Loucy (cell line): ENCODE data around the gene OSTM1.

Source experiments
- CTCF ChIP-seq: fragments of 200-600 bp; sonication (generic); conservative IDR thresholded peaks from 2 replicates; pipeline ENCODE4 v1.5.1; 2014; ENCODE audit warnings: mild to moderate bottlenecking, antibody characterized with exemption, low read length
- EZH2phosphoT487 ChIP-seq: fragments of 200-600 bp; IDR thresholded peaks from 2 replicates; pipeline ENCODE4 v1.6.1; 2018; ENCODE audit warnings: antibody characterized with exemption, mild to moderate bottlenecking, moderate library complexity, borderline replicate concordance

- TF ChIP-seq CTCF (no peak), EZH2phosphoT487 (no peak)
Observed at GRCh38 chr6:108071736-108072276, 2.7 kb downstream of the OSTM1 start.
